Cardiac muscle cell (in vitro differentiated cells and primary cell): ENCODE measurements around the gene MYF5. TPM values are rescaled to one million over a fixed set of nuclear protein-coding genes. Genes with fewer than 3 reads are reported as not detected.

Experiments used
- DNase-seq, 2 donors: peaks; one replicate each; pipeline versions ENCODE4 v3.0.0 to v3.0.0-alpha.2; 2010 to 2017; ENCODE audit warnings: low read depth in 1 of 2, low spot score in 1 of 2
- H3K27ac ChIP-seq: fragments of 200-600 bp; sonication (generic); 2 replicates; pipeline ENCODE4 v1.5.1; 2016
- H3K27me3 ChIP-seq: fragments of 200-600 bp; sonication (generic); 2 replicates; pipeline ENCODE4 v1.6.0; 2016; ENCODE audit warnings: control low read depth
- H3K36me3 ChIP-seq: fragments of 200-600 bp; sonication (generic); 2 replicates; pipeline ENCODE4 v1.5.1; 2016; ENCODE audit warnings: control low read depth
- H3K4me1 ChIP-seq: fragments of 200-600 bp; sonication (generic); 2 replicates; pipeline ENCODE4 v1.8.1; 2017; ENCODE audit warnings: low read depth, mild to moderate bottlenecking, mixed run types
- H3K4me3 ChIP-seq: fragments of 200-600 bp; sonication (generic); 2 replicates; pipeline ENCODE4 v1.5.1; 2016; ENCODE audit warnings: mild to moderate bottlenecking
- H3K9me3 ChIP-seq: fragments of 200-600 bp; sonication (generic); 2 replicates; pipeline ENCODE4 v1.5.1; 2017; ENCODE audit warnings: low read depth, mild to moderate bottlenecking, control low read depth
- CTCF ChIP-seq: IDR thresholded peaks from 2 replicates; pipeline ENCODE4 v1.5.1; 2012; ENCODE audit warnings: low read depth, mild to moderate bottlenecking, low read length
- polyA plus RNA-seq: library from polyadenylated mRNA; unstranded; fragments of >200 nt; fragmentation: Nextera tagmentation; extraction: Ambion mirVana; gene quantifications from 2 replicates; pipeline ENCODE4 v1.2.1, GENCODE V29; 2016
- total RNA-seq: library from RNA; depleted of rRNA; stranded (reverse); fragments of >200 nt; gene quantifications from 2 replicates; pipeline ENCODE4 v1.2.3, GENCODE V29; 2016

MYF5 gene
- total and polyA plus RNA-seq, 2 experiments from 2014 or later: not detected

GRCh38 chr12:80720516-80720915 lies 3.8 kb downstream of the MYF5 start:
- Histone ChIP-seq H3K9me3 (no peaks in the 10 kb centered on the region), H3K4me1 (no peaks in the 10 kb centered on the region), H3K36me3 (no peaks in the 10 kb centered on the region), H3K4me3 (no peak overlapping the region), H3K27me3 (no peaks in the 10 kb centered on the region), H3K27ac (no peak overlapping the region)
- no peak for TF ChIP-seq CTCF
- DNase-seq: no peak

- Histone ChIP-seq H3K27me3 (no peaks in the 10 kb centered on the region), H3K9me3 (no peaks in the 10 kb centered on the region), H3K36me3 (no peaks in the 10 kb centered on the region), H3K4me3 (no peak overlapping the region), H3K4me1 (no peaks in the 10 kb centered on the region), H3K27ac (no peak overlapping the region)
- DNase-seq: no peak
- TF ChIP-seq CTCF: no peak
Measured at GRCh38 chr12:80721326-80721725, 4.6 kb downstream of the MYF5 start.

- DNase-seq: no peak
- no peak overlapping the region for H3K4me3 ChIP-seq
- no peaks in the 10 kb centered on the region for H3K36me3 ChIP-seq
- H3K9me3 ChIP-seq: no peaks in the 10 kb centered on the region
- H3K4me1 ChIP-seq: no peaks in the 10 kb centered on the region
- no peaks in the 10 kb centered on the region for H3K27me3 ChIP-seq
- H3K27ac ChIP-seq: no peak overlapping the region
- TF ChIP-seq CTCF: no peak
Measured at GRCh38 chr12:80745851-80746505, 29.3 kb downstream of the MYF5 start.

- no peak overlapping the region for H3K27ac ChIP-seq
- TF ChIP-seq CTCF: no peak
- DNase-seq: no peak
- no peaks in the 10 kb centered on the region for H3K9me3 ChIP-seq
- H3K27me3 ChIP-seq: no peaks in the 10 kb centered on the region
- no peak overlapping the region for H3K4me3 ChIP-seq
- no peaks in the 10 kb centered on the region for H3K4me1 ChIP-seq
- no peaks in the 10 kb centered on the region for H3K36me3 ChIP-seq
Measured at GRCh38 chr12:80747800-80748199, 31.1 kb downstream of the MYF5 start.

GRCh38 chr12:80749456-80749855 lies 32.7 kb downstream of the MYF5 start:
- Histone ChIP-seq H3K4me1 (no peaks in the 10 kb centered on the region), H3K27me3 (no peaks in the 10 kb centered on the region), H3K4me3 (no peak overlapping the region), H3K9me3 (no peaks in the 10 kb centered on the region), H3K27ac (no peak overlapping the region), H3K36me3 (no peaks in the 10 kb centered on the region)
- no peak for TF ChIP-seq CTCF
- no peak for DNase-seq

- no peak overlapping the region for H3K4me3 ChIP-seq
- H3K36me3 ChIP-seq: no peaks in the 10 kb centered on the region
- H3K4me1 ChIP-seq: no peaks in the 10 kb centered on the region
- no peaks in the 10 kb centered on the region for H3K9me3 ChIP-seq
- no peak overlapping the region for H3K27ac ChIP-seq
- no peak for TF ChIP-seq CTCF
- no peaks in the 10 kb centered on the region for H3K27me3 ChIP-seq
- no peak for DNase-seq
Measured at GRCh38 chr12:80752464-80752863, 35.8 kb downstream of the MYF5 start.
